ENCODE results near the gene SPRYD7. TPM values are rescaled to one million over a fixed set of nuclear protein-coding genes. Genes with fewer than 3 reads are reported as not detected.
"Not testable (repeated sequence)": the region's sequence is repeated elsewhere in the genome, so short reads cannot be mapped to it uniquely, and the experiment has no call there.

Gene SPRYD7
- total RNA-seq, 2 experiments from 2014 or later: 7.6 to 8.1 TPM

GRCh38 chr13:49939321-49939720 lies 3.2 kb upstream of the SPRYD7 start:
- Mint-ChIP-seq H3K36me3 (no peaks in the 10 kb centered on the region), H3K4me3 (no peak overlapping the region)

GRCh38 chr13:49938921-49939320 lies 2.8 kb upstream of the SPRYD7 start:
- Mint-ChIP-seq H3K4me1 (peaks cover 12% of the 10 kb centered on the region), H3K27me3 (no peaks in the 10 kb centered on the region), H3K9me3 (no peaks in the 10 kb centered on the region), H3K36me3 (no peaks in the 10 kb centered on the region), H3K27ac (no peak overlapping the region), H3K4me3 (no peak overlapping the region)
- no peak for DNase-seq

More at GRCh38 chr13:49939321-49939720, 3.2 kb upstream of the SPRYD7 start:
- no peak for DNase-seq
- H3K27me3 Mint-ChIP-seq: no peaks in the 10 kb centered on the region
- no peaks in the 10 kb centered on the region for H3K9me3 Mint-ChIP-seq
- peaks cover 12% of the 10 kb centered on the region for H3K4me1 Mint-ChIP-seq
- no peak overlapping the region for H3K27ac Mint-ChIP-seq

DNA sequence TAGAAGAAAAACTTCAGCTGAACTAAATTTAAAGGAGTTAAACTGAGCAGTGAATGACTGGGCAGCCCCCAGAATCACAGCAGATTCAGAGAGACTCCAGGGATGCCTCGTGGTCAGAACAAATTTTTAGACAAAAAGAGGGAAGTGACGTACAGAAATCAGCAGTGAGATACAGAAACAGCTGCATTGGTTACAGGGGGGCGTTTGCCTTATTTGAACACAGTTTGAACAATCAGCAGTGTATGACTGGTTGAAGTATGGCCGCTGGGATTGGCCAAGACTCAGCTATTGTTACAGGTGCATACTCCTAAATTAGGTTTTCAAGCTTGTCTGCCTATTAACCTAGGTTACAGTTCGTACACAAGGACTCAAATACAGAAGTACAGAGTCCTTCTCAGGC lies 2.2 kb upstream of the SPRYD7 start:
- H3K27me3 Mint-ChIP-seq: no peaks in the 10 kb centered on the region
- no peak for DNase-seq
- H3K9me3 Mint-ChIP-seq: no peaks in the 10 kb centered on the region
- no peak overlapping the region for H3K27ac Mint-ChIP-seq
- no peaks in the 10 kb centered on the region for H3K36me3 Mint-ChIP-seq
- H3K4me3 Mint-ChIP-seq: no peak overlapping the region
- peaks cover 12% of the 10 kb centered on the region for H3K4me1 Mint-ChIP-seq

- Mint-ChIP-seq H3K9me3 (no peaks in the 10 kb centered on the region), H3K4me3 (peak overlapping the region; percentile 90), H3K27me3 (no peaks in the 10 kb centered on the region), H3K36me3 (no peaks in the 10 kb centered on the region), H3K27ac (no peak overlapping the region), H3K4me1 (peaks cover 16% of the 10 kb centered on the region)
- no peak for DNase-seq
These were observed 781 bp upstream of the SPRYD7 start for GRCh38 chr13:49936968-49937273.

GRCh38 chr13:49935171-49936074 lies 717 bp downstream of the SPRYD7 start:
- H3K4me3 Mint-ChIP-seq: peak overlapping the region; percentile 90
- H3K36me3 Mint-ChIP-seq: no peaks in the 10 kb centered on the region
- peak; percentile 41 for DNase-seq
- peak overlapping the region; percentile 77 for H3K27ac Mint-ChIP-seq
- no peaks in the 10 kb centered on the region for H3K9me3 Mint-ChIP-seq
- H3K27me3 Mint-ChIP-seq: no peaks in the 10 kb centered on the region
- peaks cover 16% of the 10 kb centered on the region for H3K4me1 Mint-ChIP-seq

DNA sequence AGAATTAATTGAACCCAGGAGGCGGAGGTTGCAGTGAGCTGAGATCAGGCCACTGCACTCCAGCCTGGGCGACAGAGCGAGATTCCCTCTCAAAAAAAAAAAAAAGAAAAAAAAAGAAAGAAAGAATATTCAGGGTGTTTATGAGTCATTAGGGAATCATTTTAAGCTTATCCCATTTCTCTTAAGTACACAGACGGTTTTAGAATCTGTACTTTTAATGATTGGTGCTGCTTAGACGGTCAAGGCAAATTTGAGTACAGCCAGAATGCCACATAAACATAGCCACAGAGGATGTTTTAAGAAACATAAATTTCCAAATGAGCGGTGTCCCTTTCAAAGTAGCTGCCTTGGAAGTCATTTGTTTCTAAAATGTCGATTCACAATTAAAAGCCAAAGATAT lies 2.6 kb downstream of the SPRYD7 start:
- Mint-ChIP-seq H3K27me3 (no peaks in the 10 kb centered on the region), H3K4me3 (no peak overlapping the region), H3K36me3 (no peaks in the 10 kb centered on the region), H3K9me3 (no peaks in the 10 kb centered on the region), H3K27ac (no peak overlapping the region), H3K4me1 (peaks cover 16% of the 10 kb centered on the region)
- no peak for DNase-seq

DNA sequence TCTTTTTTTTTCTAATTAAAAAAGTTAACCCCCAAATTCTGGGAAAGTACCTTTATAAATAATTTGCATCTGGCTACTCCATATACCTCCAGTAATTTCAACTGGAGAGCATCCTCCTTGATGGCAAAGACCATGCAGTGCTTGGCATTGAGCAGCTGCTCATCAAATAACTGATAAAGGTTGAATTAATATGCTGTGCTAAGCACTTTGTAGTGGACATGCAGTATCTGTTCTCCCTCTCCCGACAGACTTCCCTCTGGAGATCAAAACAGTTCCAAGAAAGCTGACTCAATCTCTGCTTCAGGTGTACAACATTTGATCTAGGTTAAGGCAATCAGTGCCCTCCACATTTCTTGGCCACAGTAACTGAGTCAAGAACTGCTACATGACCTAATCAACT lies 3.3 kb downstream of the SPRYD7 start:
- no peak for DNase-seq
- Mint-ChIP-seq H3K4me3 (no peak overlapping the region), H3K27ac (no peak overlapping the region), H3K4me1 (peaks cover 16% of the 10 kb centered on the region), H3K27me3 (no peaks in the 10 kb centered on the region), H3K36me3 (no peaks in the 10 kb centered on the region), H3K9me3 (no peaks in the 10 kb centered on the region)

- H3K27me3 Mint-ChIP-seq: no peaks in the 10 kb centered on the region
- no peaks in the 10 kb centered on the region for H3K36me3 Mint-ChIP-seq
- peaks cover 16% of the 10 kb centered on the region for H3K4me1 Mint-ChIP-seq
- no peak overlapping the region for H3K27ac Mint-ChIP-seq
- no peak overlapping the region for H3K4me3 Mint-ChIP-seq
- DNase-seq: no peak
- no peaks in the 10 kb centered on the region for H3K9me3 Mint-ChIP-seq
These were observed 4.1 kb downstream of the SPRYD7 start for GRCh38 chr13:49932066-49932465.

GRCh38 chr13:49927755-49928154 lies 8.4 kb downstream of the SPRYD7 start:
- no peak overlapping the region for H3K4me3 Mint-ChIP-seq
- H3K36me3 Mint-ChIP-seq: peaks cover 6% of the 10 kb centered on the region
- H3K9me3 Mint-ChIP-seq: no peaks in the 10 kb centered on the region
- H3K27ac Mint-ChIP-seq: no peak overlapping the region
- DNase-seq: no peak
- H3K27me3 Mint-ChIP-seq: no peaks in the 10 kb centered on the region
- H3K4me1 Mint-ChIP-seq: no peaks in the 10 kb centered on the region

DNA sequence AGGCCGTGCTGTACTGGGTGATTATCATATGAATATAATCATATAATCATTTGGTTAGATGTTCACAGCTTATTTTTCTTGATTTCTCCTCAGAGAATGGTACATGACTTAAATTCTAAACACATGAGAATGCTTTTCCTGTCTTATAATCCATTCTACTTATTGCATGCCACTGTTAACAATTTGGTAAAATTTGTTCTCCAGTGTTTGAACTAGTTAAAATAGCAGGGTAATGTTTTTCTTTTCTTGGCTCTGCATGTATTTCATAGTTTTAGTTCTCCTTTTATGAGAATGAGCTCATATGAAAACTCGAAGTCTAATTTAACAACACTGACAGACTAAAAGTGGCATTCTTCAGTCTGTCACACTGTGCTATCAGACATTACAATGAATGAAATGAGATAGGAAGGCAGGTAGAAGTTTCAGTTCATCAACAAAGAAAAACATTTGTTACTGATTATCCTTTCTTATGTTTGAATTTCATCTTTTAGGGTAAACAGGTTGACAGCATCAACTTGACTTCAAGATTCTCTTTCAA lies 10.2 kb downstream of the SPRYD7 start:
- Mint-ChIP-seq H3K27ac (no peak overlapping the region), H3K4me1 (no peaks in the 10 kb centered on the region), H3K9me3 (peaks cover 2% of the 10 kb centered on the region), H3K4me3 (no peak overlapping the region), H3K27me3 (no peaks in the 10 kb centered on the region), H3K36me3 (peaks cover 14% of the 10 kb centered on the region)
- DNase-seq: no peak

- Mint-ChIP-seq H3K4me3 (no peak overlapping the region), H3K36me3 (peaks cover 22% of the 10 kb centered on the region), H3K27me3 (no peaks in the 10 kb centered on the region), H3K4me1 (no peaks in the 10 kb centered on the region), H3K9me3 (peaks cover 2% of the 10 kb centered on the region), H3K27ac (no peak overlapping the region)
- DNase-seq: no peak
These were observed 13.8 kb downstream of the SPRYD7 start for GRCh38 chr13:49922301-49922700.

DNA sequence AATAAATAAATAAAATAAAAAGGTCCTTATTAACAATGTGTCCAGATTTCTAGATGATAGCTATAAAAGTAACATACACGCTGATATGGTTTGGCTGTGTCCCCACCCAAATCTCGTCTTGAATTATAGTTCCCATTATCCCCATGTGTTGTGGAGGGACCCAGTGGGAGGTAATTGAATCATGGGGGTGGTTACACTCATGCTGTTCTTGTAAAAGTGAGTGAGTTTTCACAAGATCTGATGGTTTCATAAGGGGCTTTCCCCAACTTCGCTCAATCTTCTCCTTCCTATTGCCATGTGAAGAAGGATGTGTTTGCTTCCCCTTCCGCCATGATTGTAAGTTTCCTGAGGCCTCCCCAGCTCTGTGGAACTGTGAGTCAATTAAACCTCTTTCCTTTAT lies 15.2 kb downstream of the SPRYD7 start:
- not testable (repeated sequence) for H3K9me3 Mint-ChIP-seq, DNase-seq, H3K4me1 Mint-ChIP-seq, H3K27ac Mint-ChIP-seq, H3K4me3 Mint-ChIP-seq, H3K27me3 Mint-ChIP-seq
- peaks cover 31% of the 10 kb centered on the region for H3K36me3 Mint-ChIP-seq

- H3K27ac Mint-ChIP-seq, H3K4me1 Mint-ChIP-seq, H3K4me3 Mint-ChIP-seq, DNase-seq, H3K27me3 Mint-ChIP-seq, H3K9me3 Mint-ChIP-seq: not testable (repeated sequence)
- peaks cover 30% of the 10 kb centered on the region for H3K36me3 Mint-ChIP-seq
These were observed 18.0 kb downstream of the SPRYD7 start for GRCh38 chr13:49918106-49918505.

- H3K4me1 Mint-ChIP-seq: no peaks in the 10 kb centered on the region
- no peak overlapping the region for H3K27ac Mint-ChIP-seq
- H3K4me3 Mint-ChIP-seq: no peak overlapping the region
- DNase-seq: no peak
- H3K9me3 Mint-ChIP-seq: no peaks in the 10 kb centered on the region
- H3K27me3 Mint-ChIP-seq: no peaks in the 10 kb centered on the region
- H3K36me3 Mint-ChIP-seq: peaks cover 29% of the 10 kb centered on the region
These were observed 21.2 kb downstream of the SPRYD7 start for GRCh38 chr13:49914947-49915346.

DNA sequence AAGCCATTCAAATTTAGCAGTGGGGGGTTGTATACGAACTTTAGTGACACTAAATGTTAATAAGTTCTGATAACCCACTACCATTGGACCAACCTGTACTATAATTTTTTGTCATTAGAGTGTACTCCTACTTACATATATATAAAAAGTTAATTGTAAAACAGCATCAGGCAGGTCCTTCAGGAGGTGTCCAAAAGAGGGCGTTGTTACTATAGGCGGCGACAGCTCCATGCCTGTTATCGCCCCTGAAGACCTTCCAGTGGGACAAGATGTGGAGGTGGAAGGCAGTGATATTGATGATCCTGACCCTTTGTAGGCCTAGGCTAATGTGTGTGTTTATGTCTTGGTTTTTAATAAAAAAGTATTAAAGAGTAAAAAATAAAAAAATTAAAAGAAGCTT lies 27.5 kb downstream of the SPRYD7 start:
- peaks cover 1% of the 10 kb centered on the region for H3K4me1 Mint-ChIP-seq
- no peak overlapping the region for H3K4me3 Mint-ChIP-seq
- H3K9me3 Mint-ChIP-seq: no peaks in the 10 kb centered on the region
- peaks cover 9% of the 10 kb centered on the region for H3K36me3 Mint-ChIP-seq
- no peak overlapping the region for H3K27ac Mint-ChIP-seq
- no peak for DNase-seq
- H3K27me3 Mint-ChIP-seq: no peaks in the 10 kb centered on the region

All from activated naive CD8-positive, alpha-beta T cell treated with anti-CD3 and anti-CD28 coated beads for 36 hours (primary cell).